NCI-H2107 (cell line): Measurements from ENCODE around the gene ZNF653.

Experiments
- DNase-seq: peaks from one replicate; lab custom pipeline; 2025; lab: John Stamatoyannopoulos, UW

ZNF653 gene

DNA sequence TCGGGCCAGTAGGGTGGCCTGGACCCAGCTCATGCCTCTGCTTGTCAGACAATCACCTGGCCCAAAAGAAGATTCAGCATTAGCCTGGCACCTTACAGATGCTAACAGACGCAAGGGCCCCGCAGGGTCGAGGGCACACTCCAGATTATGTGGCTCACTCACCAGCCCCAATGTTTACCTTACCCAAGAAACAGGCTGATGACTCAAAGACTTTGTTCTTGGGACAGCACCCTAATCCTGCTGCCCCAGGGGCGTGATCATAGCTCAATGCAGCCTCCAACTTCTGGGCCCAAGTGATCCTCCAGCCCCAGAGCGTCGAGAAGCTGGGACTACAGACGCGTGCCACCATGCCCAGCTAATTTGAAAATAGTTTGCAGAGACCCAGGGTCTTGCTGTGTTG is 13.5 kb upstream of the ZNF653 start:
- no peak for DNase-seq

DNA sequence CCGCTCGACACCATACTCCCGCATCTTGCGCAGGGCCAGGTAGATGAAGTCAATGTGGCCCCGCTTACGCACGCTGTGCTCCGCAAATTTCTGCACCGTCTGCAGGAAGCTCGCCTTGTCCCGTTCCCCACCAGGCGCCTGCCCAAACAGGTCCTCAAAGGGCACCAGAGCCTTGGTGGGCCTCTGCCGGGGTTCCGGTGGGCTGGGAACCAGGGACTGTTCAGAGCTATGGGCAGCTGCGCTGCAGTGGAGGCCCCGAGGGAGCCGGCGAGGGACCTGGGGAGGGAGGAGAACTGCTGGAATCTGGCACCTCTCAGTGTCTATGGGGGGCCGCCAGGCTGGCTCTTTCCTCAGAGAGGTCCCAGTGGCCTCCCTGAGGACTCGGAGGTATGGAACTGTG is 8.3 kb upstream of the ZNF653 start:
- DNase-seq: no peak

GRCh38 chr19:11510444-11510843 is 4.8 kb upstream of the ZNF653 start:
- DNase-seq: no peak

GRCh38 chr19:11507370-11508078 is 1.9 kb upstream of the ZNF653 start:
- DNase-seq: no peak

DNA sequence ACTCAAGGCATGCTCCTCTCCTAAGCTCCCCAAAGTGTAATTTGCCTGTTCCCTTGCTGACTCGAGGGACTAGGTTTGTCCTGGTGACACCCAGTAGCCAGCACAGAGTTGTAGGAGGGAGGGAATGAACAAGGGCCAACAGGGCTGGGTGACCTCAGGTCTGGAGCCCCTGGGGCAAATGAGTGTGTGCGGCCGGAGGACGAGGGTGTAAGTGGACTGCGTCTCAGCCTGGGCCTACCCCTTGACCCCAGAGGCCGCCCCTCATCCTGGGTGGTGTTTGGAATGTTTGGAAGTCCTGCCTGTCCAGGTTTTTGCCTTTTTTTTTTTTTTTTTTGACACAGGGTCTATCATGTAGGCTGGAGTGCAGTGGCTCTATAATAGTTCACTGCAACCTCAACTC is 1.3 kb upstream of the ZNF653 start:
- no peak for DNase-seq

DNA sequence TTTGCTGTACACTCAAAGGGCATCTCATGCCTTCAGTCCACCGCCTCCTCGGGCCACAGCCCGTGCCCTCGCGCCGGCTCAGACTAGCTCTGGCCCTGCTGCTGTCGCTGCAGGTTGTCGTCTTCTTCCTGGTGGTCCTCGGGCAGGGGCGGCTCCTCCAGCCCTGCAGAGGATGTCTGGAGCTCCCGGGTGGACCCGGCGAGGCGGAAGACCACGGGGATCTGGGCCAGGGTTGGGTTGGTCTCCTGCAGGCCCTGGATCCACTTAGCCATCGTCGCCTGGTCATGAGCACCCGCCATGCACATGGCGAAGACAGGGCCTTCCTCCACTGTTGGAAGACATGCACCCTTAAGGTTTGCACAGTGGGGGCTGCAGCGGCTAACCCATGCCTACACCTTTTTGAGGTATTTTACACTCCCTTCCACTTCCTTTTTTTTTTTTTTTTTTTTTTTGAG is 489 bp upstream of the ZNF653 start:
- DNase-seq: no peak

- DNase-seq: peak; percentile 83
Observed at GRCh38 chr19:11505032-11505503, 571 bp downstream of the ZNF653 start.

GRCh38 chr19:11504502-11505031 is 1.1 kb downstream of the ZNF653 start:
- no peak for DNase-seq

GRCh38 chr19:11499890-11500420 is 5.7 kb downstream of the ZNF653 start:
- no peak for DNase-seq

GRCh38 chr19:11499220-11499726 is 6.4 kb downstream of the ZNF653 start:
- no peak for DNase-seq

- DNase-seq: peak; percentile 17
Observed at GRCh38 chr19:11496391-11497163, 9.1 kb downstream of the ZNF653 start.

- no peak for DNase-seq
Observed at GRCh38 chr19:11495885-11496284, 9.8 kb downstream of the ZNF653 start.

DNA sequence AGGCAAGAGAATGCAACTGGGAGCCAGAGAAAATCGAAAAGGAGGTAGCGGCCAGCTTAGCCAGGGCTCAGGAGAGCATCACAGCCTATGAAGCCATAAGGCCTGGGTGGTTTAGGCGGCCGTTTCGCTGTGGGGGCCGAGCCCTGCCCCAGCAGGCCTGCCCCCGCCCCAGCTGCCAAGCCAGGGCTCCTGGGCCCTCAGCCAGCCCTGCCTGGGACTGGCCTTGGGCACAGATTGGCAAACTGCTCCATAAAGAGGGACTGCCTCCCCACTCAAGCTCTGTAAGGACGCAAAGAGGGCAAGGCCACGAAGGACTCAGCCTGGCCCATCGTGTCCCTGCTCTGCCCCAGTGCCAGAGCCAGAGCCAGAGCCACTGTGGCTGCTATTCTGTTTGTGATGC is 10.2 kb downstream of the ZNF653 start:
- no peak for DNase-seq

GRCh38 chr19:11494634-11495285 is 10.9 kb downstream of the ZNF653 start:
- no peak for DNase-seq

DNA sequence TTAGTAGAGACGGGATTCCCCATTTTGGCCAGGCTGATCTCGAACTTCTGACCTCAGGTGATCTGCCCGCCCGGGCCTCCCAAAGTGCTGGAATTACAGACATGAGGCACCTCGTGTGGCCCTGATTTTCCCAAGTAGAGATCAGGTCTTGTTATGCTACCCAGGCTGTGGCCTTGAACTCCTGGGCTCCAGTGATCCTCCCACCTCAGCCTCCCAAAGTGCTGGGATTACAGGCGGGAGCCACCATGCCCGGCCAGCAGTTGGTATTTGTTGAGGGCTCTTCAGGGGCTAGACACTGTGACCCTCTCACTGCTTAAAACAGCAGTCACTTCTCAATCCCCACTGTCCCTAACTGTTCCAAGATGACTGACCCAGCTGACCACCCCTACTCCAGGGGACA is 16.3 kb downstream of the ZNF653 start:
- DNase-seq: no peak

DNA sequence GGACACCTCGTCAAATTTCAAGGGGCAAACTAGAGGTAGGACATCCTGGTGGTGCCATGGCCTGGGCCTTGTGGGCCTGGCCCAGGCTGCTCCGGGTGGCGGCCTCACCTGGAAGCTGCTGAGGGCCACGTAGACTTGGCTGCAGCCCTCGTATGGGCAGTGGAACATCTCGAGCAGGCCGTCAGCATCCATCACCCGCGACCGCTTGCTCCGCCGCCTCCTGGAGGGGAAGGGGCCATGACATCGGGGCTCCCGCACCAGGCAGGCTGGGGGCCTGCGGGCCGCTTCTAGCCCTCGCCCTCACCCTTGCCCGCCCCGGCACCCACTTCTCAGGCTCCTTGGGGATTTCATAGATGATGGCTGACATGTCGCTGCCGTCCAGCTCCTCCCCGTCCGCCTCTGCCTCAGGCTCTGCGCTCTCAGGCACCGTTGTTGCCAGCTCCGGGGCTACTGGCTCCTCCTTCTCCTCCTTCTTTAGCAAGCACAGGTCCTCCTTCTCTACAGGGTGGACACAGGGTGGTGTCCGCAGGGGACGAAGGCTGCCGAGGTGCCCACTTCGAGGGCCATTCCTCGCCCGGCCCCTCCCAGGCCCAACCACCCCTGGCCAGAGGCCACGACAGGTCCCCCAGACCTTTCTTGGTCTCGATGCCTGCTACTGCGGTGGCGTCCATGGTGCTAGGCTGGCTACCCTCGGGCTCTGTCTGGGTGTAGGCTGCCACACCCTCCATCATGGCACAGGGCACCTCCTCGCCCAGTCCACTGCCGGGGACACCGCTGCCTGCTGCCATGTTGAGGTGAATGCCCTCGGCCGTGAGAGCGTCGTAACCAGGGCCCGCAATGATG is 18.8 kb downstream of the ZNF653 start:
- no peak for DNase-seq

- DNase-seq: no peak
Observed at GRCh38 chr19:11485245-11485837, 20.3 kb downstream of the ZNF653 start.

GRCh38 chr19:11483366-11484111 is 22.1 kb downstream of the ZNF653 start:
- DNase-seq: no peak

GRCh38 chr19:11482384-11483050 is 23.1 kb downstream of the ZNF653 start:
- DNase-seq: peak; percentile 31
